ENCODE measurements around the gene RALGAPA1.

Gene RALGAPA1

DNA sequence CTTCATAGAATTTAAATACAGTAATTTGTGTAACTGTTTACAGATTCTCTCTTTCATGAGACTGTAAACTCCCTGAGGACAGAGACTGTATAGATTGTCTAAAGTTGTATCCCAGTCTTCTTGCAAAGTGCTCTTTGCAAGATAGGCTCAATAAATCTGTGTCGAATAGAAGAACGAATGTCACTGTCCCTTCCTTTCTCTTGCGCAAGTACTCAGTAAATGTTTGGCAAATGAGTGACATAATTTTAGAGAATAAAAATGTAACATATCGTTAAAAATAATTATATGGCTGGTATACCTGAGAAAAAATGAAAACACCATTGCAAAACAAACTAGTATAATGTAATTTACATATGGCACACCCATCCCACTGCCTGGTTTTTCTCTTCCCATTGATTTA lies 1.9 kb upstream of the RALGAPA1 start:
- DNase-seq (ENCODE audit: extremely low read depth, insufficient read length) = no peak
- no peaks in the 10 kb centered on the region for H3K27me3 ChIP-seq (replicated peaks; ENCODE audit: control insufficient read depth, insufficient read depth, low read length)
- H3K36me3 ChIP-seq (ENCODE audit: control insufficient read depth, insufficient read depth, low read length) = no peaks in the 10 kb centered on the region
- TF ChIP-seq CTCF (IDR thresholded peaks at IDR 0.05; ENCODE audit: insufficient read depth, low read length, poor library complexity, severe bottlenecking) = no peak
- H3K4me3 ChIP-seq (replicated peaks; ENCODE audit: low read depth, low read length) = no peak overlapping the region

GRCh38 chr14:35809597-35809996 lies 502 bp upstream of the RALGAPA1 start:
- H3K4me3 ChIP-seq (replicated peaks; ENCODE audit: low read depth, low read length) = no peak overlapping the region
- TF ChIP-seq CTCF (IDR thresholded peaks at IDR 0.05; ENCODE audit: insufficient read depth, low read length, poor library complexity, severe bottlenecking) = no peak

GRCh38 chr14:35808076-35808637 lies 938 bp downstream of the RALGAPA1 start:
- Histone ChIP-seq H3K27me3 (replicated peaks; ENCODE audit: control insufficient read depth, insufficient read depth, low read length) (no peaks in the 10 kb centered on the region), H3K36me3 (ENCODE audit: control insufficient read depth, insufficient read depth, low read length) (no peaks in the 10 kb centered on the region), H3K4me3 (replicated peaks; ENCODE audit: low read depth, low read length) (peak overlapping the region; percentile 66)
- no peak for DNase-seq (ENCODE audit: extremely low read depth, insufficient read length)
- no peak for TF ChIP-seq CTCF (IDR thresholded peaks at IDR 0.05; ENCODE audit: insufficient read depth, low read length, poor library complexity, severe bottlenecking)

More at GRCh38 chr14:35809597-35809996, 502 bp upstream of the RALGAPA1 start:
- Histone ChIP-seq H3K36me3 (ENCODE audit: control insufficient read depth, insufficient read depth, low read length) (no peaks in the 10 kb centered on the region), H3K27me3 (replicated peaks; ENCODE audit: control insufficient read depth, insufficient read depth, low read length) (no peaks in the 10 kb centered on the region)
- no peak for DNase-seq (ENCODE audit: extremely low read depth, insufficient read length)

DNA sequence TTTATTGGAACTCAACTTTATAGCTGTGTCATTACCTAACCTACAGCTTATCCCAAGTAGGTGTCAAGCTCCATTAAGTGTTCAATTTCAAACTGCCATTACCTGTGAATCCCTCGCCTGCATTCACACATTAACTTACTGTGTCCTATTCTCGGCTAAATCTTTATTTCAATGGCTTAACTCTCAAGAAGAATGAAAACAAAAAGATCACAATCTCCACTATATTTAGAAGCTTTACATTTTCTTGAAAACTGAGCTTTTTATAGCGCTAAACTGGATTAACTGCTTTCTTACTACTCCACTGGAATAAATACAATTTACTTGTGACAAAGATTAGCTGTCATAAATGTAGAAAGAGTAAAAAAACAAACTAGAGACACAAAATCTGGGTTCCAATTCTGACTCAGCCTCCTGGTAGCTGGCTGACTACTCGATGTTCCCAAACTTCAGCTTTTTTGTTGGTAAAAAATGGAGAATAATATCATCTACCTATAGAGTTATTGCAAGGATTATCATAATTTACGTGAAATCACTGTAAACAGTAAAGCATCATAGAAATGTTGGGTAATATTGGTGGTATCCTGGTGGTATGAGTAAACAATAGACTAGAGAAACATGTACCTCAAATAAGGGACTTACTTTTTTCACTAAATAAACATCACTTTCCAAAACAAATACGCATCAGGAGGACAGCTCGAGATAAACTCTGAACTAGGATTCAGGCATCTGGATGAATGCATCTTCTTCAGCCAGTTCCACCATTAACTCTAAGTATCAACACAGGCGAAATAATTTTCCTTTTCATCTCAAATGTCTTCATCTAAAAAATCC lies 1.7 kb downstream of the RALGAPA1 start:
- no peak for TF ChIP-seq CTCF (IDR thresholded peaks at IDR 0.05; ENCODE audit: insufficient read depth, low read length, poor library complexity, severe bottlenecking)
- H3K4me3 ChIP-seq (replicated peaks; ENCODE audit: low read depth, low read length) = peak overlapping the region; percentile 66

DNA sequence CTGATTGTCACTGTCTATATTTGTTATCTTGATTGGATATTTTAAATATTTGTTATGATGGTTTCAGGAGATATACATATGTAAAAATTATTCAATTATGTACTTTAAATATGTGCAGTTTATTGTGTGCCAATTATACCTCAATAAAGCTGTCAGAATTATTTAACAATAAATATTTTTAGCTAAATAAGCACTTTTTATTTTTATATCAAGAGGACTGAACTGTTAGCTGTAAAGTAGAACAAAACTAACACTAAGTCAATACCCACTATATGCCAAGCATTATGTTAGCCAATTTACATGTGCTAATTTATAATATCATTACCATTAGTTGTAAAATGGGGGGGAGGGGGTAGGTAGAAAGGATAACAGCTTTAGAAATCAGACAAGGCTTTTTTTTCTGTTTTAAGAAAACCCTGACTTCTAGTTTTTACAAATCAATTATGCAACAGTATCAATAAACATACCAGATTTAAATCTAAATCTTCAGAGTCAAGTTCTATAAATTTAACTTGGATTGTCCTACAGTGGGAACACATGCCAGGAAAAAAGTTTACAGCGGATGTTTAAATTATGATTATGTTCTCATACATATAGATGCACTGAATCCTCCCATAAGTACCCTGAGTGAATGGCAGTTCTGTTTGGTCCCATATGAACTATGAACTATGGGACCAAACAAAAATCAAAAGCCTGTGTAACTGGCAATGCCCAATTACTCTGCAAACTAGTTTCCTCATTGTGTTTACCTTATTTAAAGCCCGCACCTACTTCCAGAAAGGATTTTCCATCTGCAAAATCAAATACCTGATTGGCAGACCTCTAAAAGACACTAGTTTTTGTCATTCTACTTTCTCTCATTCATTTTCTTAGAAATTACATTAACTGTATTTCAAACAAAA lies 2.8 kb downstream of the RALGAPA1 start:
- Histone ChIP-seq H3K36me3 (ENCODE audit: control insufficient read depth, insufficient read depth, low read length) (no peaks in the 10 kb centered on the region), H3K27me3 (replicated peaks; ENCODE audit: control insufficient read depth, insufficient read depth, low read length) (no peaks in the 10 kb centered on the region), H3K4me3 (replicated peaks; ENCODE audit: low read depth, low read length) (no peak overlapping the region)
- DNase-seq (ENCODE audit: extremely low read depth, insufficient read length) = no peak
- TF ChIP-seq CTCF (IDR thresholded peaks at IDR 0.05; ENCODE audit: insufficient read depth, low read length, poor library complexity, severe bottlenecking) = no peak

More for the DNA sequence above, 1.7 kb downstream of the RALGAPA1 start:
- H3K36me3 ChIP-seq (ENCODE audit: control insufficient read depth, insufficient read depth, low read length) = no peaks in the 10 kb centered on the region
- H3K27me3 ChIP-seq (replicated peaks; ENCODE audit: control insufficient read depth, insufficient read depth, low read length) = no peaks in the 10 kb centered on the region
- no peak for DNase-seq (ENCODE audit: extremely low read depth, insufficient read length)

Data from GM06990 (cell line).